ENCODE results near the gene IQGAP2. TPM values are rescaled to one million over a fixed set of nuclear protein-coding genes. Genes with fewer than 3 reads are reported as not detected.

IQGAP2 gene
- total and polyA plus RNA-seq, 2 donors = 20.7 to 33.3 TPM

GRCh38 chr5:76657683-76658311 is 254.7 kb downstream of the IQGAP2 start:
- no peaks in the 10 kb centered on the region for H3K9me3 ChIP-seq (ENCODE audit: control insufficient read depth in 2 of 2, insufficient read depth in 1 of 2, low read length in 1 of 2)
- H3K36me3 ChIP-seq (ENCODE audit: control insufficient read depth in 2 of 2, insufficient read depth in 2 of 2, low read length in 1 of 2) = no peaks in the 10 kb centered on the region
- no peaks in the 10 kb centered on the region for H3K4me1 ChIP-seq (ENCODE audit: control insufficient read depth in 2 of 2, insufficient read depth in 2 of 2, low read length in 2 of 2)
- 84% methylated on average over 6 of the region's 6 CpGs for whole genome bisulfite sequencing
- no peaks in the 10 kb centered on the region for H3K27me3 ChIP-seq (ENCODE audit: control insufficient read depth in 2 of 2, insufficient read depth in 1 of 2, low read length in 1 of 2)
- H3K27ac ChIP-seq (ENCODE audit: low read depth in 1 of 2, low read length in 1 of 2) = no peak overlapping the region
- no peak for DNase-seq (ENCODE audit: low read depth in 6 of 9, low spot score in 9 of 9)
- no peak overlapping the region for H3K4me3 ChIP-seq (ENCODE audit: low read length in 2 of 2)

- Histone ChIP-seq H3K36me3 (ENCODE audit: control insufficient read depth in 2 of 2, insufficient read depth in 2 of 2, low read length in 1 of 2) (no peaks in the 10 kb centered on the region), H3K27ac (ENCODE audit: low read depth in 1 of 2, low read length in 1 of 2) (no peak overlapping the region)
- no peak for DNase-seq (ENCODE audit: low read depth in 6 of 9, low spot score in 9 of 9)
Measured at GRCh38 chr5:76660360-76660759, 257.3 kb downstream of the IQGAP2 start.

GRCh38 chr5:76662521-76662920 is 259.4 kb downstream of the IQGAP2 start:
- H3K36me3 ChIP-seq (ENCODE audit: control insufficient read depth in 2 of 2, insufficient read depth in 2 of 2, low read length in 1 of 2) = no peaks in the 10 kb centered on the region
- no peak overlapping the region for H3K4me3 ChIP-seq (ENCODE audit: low read length in 2 of 2)
- no peak for DNase-seq (ENCODE audit: low read depth in 6 of 9, low spot score in 9 of 9)
- 98% methylated on average over 5 of the region's 5 CpGs for WGBS
- H3K27ac ChIP-seq (ENCODE audit: low read depth in 1 of 2, low read length in 1 of 2) = no peak overlapping the region
- no peaks in the 10 kb centered on the region for H3K9me3 ChIP-seq (ENCODE audit: control insufficient read depth in 2 of 2, insufficient read depth in 1 of 2, low read length in 1 of 2)
- no peaks in the 10 kb centered on the region for H3K4me1 ChIP-seq (ENCODE audit: control insufficient read depth in 2 of 2, insufficient read depth in 2 of 2, low read length in 2 of 2)
- no peaks in the 10 kb centered on the region for H3K27me3 ChIP-seq (ENCODE audit: control insufficient read depth in 2 of 2, insufficient read depth in 1 of 2, low read length in 1 of 2)

More at GRCh38 chr5:76660360-76660759, 257.3 kb downstream of the IQGAP2 start:
- no peaks in the 10 kb centered on the region for H3K9me3 ChIP-seq (ENCODE audit: control insufficient read depth in 2 of 2, insufficient read depth in 1 of 2, low read length in 1 of 2)
- H3K4me3 ChIP-seq (ENCODE audit: low read length in 2 of 2) = no peak overlapping the region
- H3K4me1 ChIP-seq (ENCODE audit: control insufficient read depth in 2 of 2, insufficient read depth in 2 of 2, low read length in 2 of 2) = no peaks in the 10 kb centered on the region
- WGBS = 96% methylated on average over 2 of the region's 2 CpGs
- H3K27me3 ChIP-seq (ENCODE audit: control insufficient read depth in 2 of 2, insufficient read depth in 1 of 2, low read length in 1 of 2) = no peaks in the 10 kb centered on the region

GRCh38 chr5:76663573-76663972 is 260.5 kb downstream of the IQGAP2 start:
- Histone ChIP-seq H3K4me3 (ENCODE audit: low read length in 2 of 2) (no peak overlapping the region), H3K9me3 (ENCODE audit: control insufficient read depth in 2 of 2, insufficient read depth in 1 of 2, low read length in 1 of 2) (no peaks in the 10 kb centered on the region), H3K27ac (ENCODE audit: low read depth in 1 of 2, low read length in 1 of 2) (no peak overlapping the region), H3K36me3 (ENCODE audit: control insufficient read depth in 2 of 2, insufficient read depth in 2 of 2, low read length in 1 of 2) (no peaks in the 10 kb centered on the region), H3K4me1 (ENCODE audit: control insufficient read depth in 2 of 2, insufficient read depth in 2 of 2, low read length in 2 of 2) (no peaks in the 10 kb centered on the region), H3K27me3 (ENCODE audit: control insufficient read depth in 2 of 2, insufficient read depth in 1 of 2, low read length in 1 of 2) (no peaks in the 10 kb centered on the region)
- no peak for DNase-seq (ENCODE audit: low read depth in 6 of 9, low spot score in 9 of 9)
- WGBS = 81% methylated on average over 3 of the region's 3 CpGs

GRCh38 chr5:76664079-76664478 is 261.0 kb downstream of the IQGAP2 start:
- Histone ChIP-seq H3K4me3 (ENCODE audit: low read length in 2 of 2) (no peak overlapping the region), H3K9me3 (ENCODE audit: control insufficient read depth in 2 of 2, insufficient read depth in 1 of 2, low read length in 1 of 2) (no peaks in the 10 kb centered on the region), H3K4me1 (ENCODE audit: control insufficient read depth in 2 of 2, insufficient read depth in 2 of 2, low read length in 2 of 2) (no peaks in the 10 kb centered on the region), H3K27me3 (ENCODE audit: control insufficient read depth in 2 of 2, insufficient read depth in 1 of 2, low read length in 1 of 2) (no peaks in the 10 kb centered on the region), H3K36me3 (ENCODE audit: control insufficient read depth in 2 of 2, insufficient read depth in 2 of 2, low read length in 1 of 2) (peaks cover 0 to 1% of the 10 kb centered on the region in 2 donors), H3K27ac (ENCODE audit: low read depth in 1 of 2, low read length in 1 of 2) (no peak overlapping the region)
- WGBS = 93% methylated on average over 6 of the region's 6 CpGs
- DNase-seq (ENCODE audit: low read depth in 6 of 9, low spot score in 9 of 9) = no peak

- WGBS = 99% methylated on average over 2 of the region's 2 CpGs
- H3K4me1 ChIP-seq (ENCODE audit: control insufficient read depth in 2 of 2, insufficient read depth in 2 of 2, low read length in 2 of 2) = no peaks in the 10 kb centered on the region
- H3K27me3 ChIP-seq (ENCODE audit: control insufficient read depth in 2 of 2, insufficient read depth in 1 of 2, low read length in 1 of 2) = no peaks in the 10 kb centered on the region
- no peak overlapping the region for H3K27ac ChIP-seq (ENCODE audit: low read depth in 1 of 2, low read length in 1 of 2)
- no peaks in the 10 kb centered on the region for H3K9me3 ChIP-seq (ENCODE audit: control insufficient read depth in 2 of 2, insufficient read depth in 1 of 2, low read length in 1 of 2)
- DNase-seq (ENCODE audit: low read depth in 6 of 9, low spot score in 9 of 9) = no peak
- H3K4me3 ChIP-seq (ENCODE audit: low read length in 2 of 2) = no peak overlapping the region
- H3K36me3 ChIP-seq (ENCODE audit: control insufficient read depth in 2 of 2, insufficient read depth in 2 of 2, low read length in 1 of 2) = peaks cover 0 to 13% of the 10 kb centered on the region in 2 donors
Measured at GRCh38 chr5:76667495-76667894, 264.4 kb downstream of the IQGAP2 start.

- H3K4me3 ChIP-seq (ENCODE audit: low read length in 2 of 2) = no peak overlapping the region
- no peak overlapping the region for H3K27ac ChIP-seq (ENCODE audit: low read depth in 1 of 2, low read length in 1 of 2)
- H3K9me3 ChIP-seq (ENCODE audit: control insufficient read depth in 2 of 2, insufficient read depth in 1 of 2, low read length in 1 of 2) = no peaks in the 10 kb centered on the region
- peaks cover 0 to 18% of the 10 kb centered on the region in 2 donors for H3K36me3 ChIP-seq (ENCODE audit: control insufficient read depth in 2 of 2, insufficient read depth in 2 of 2, low read length in 1 of 2)
- 96% methylated on average over 5 of the region's 5 CpGs for WGBS
- no peak for DNase-seq (ENCODE audit: low read depth in 6 of 9, low spot score in 9 of 9)
- H3K27me3 ChIP-seq (ENCODE audit: control insufficient read depth in 2 of 2, insufficient read depth in 1 of 2, low read length in 1 of 2) = no peaks in the 10 kb centered on the region
- H3K4me1 ChIP-seq (ENCODE audit: control insufficient read depth in 2 of 2, insufficient read depth in 2 of 2, low read length in 2 of 2) = no peaks in the 10 kb centered on the region
Measured at GRCh38 chr5:76669245-76669644, 266.2 kb downstream of the IQGAP2 start.

- H3K4me3 ChIP-seq (ENCODE audit: low read length in 2 of 2) = no peak overlapping the region
- 94% methylated on average over 3 of the region's 3 CpGs for WGBS
- no peaks in the 10 kb centered on the region for H3K4me1 ChIP-seq (ENCODE audit: control insufficient read depth in 2 of 2, insufficient read depth in 2 of 2, low read length in 2 of 2)
- peaks cover 0 to 22% of the 10 kb centered on the region in 2 donors for H3K36me3 ChIP-seq (ENCODE audit: control insufficient read depth in 2 of 2, insufficient read depth in 2 of 2, low read length in 1 of 2)
- H3K27me3 ChIP-seq (ENCODE audit: control insufficient read depth in 2 of 2, insufficient read depth in 1 of 2, low read length in 1 of 2) = no peaks in the 10 kb centered on the region
- no peak for DNase-seq (ENCODE audit: low read depth in 6 of 9, low spot score in 9 of 9)
- no peak overlapping the region for H3K27ac ChIP-seq (ENCODE audit: low read depth in 1 of 2, low read length in 1 of 2)
- no peaks in the 10 kb centered on the region for H3K9me3 ChIP-seq (ENCODE audit: control insufficient read depth in 2 of 2, insufficient read depth in 1 of 2, low read length in 1 of 2)
Measured at GRCh38 chr5:76670508-76670907, 267.4 kb downstream of the IQGAP2 start.

- Histone ChIP-seq H3K27ac (ENCODE audit: low read depth in 1 of 2, low read length in 1 of 2) (no peak overlapping the region), H3K27me3 (ENCODE audit: control insufficient read depth in 2 of 2, insufficient read depth in 1 of 2, low read length in 1 of 2) (no peaks in the 10 kb centered on the region), H3K9me3 (ENCODE audit: control insufficient read depth in 2 of 2, insufficient read depth in 1 of 2, low read length in 1 of 2) (no peaks in the 10 kb centered on the region), H3K36me3 (ENCODE audit: control insufficient read depth in 2 of 2, insufficient read depth in 2 of 2, low read length in 1 of 2) (peaks cover 0 to 22% of the 10 kb centered on the region in 2 donors), H3K4me3 (ENCODE audit: low read length in 2 of 2) (no peak overlapping the region), H3K4me1 (ENCODE audit: control insufficient read depth in 2 of 2, insufficient read depth in 2 of 2, low read length in 2 of 2) (no peaks in the 10 kb centered on the region)
- WGBS = 93% methylated on average over 2 of the region's 2 CpGs
- no peak for DNase-seq (ENCODE audit: low read depth in 6 of 9, low spot score in 9 of 9)
Measured at GRCh38 chr5:76672242-76672641, 269.2 kb downstream of the IQGAP2 start.

Measured in thymus (tissue), 11 donors.